IMR-90 (cell line): Measurements from ENCODE around the gene SORL1. TPM values are rescaled to one million over a fixed set of nuclear protein-coding genes. Genes with fewer than 3 reads are reported as not detected.

Experiments
- ATAC-seq: fragments of 200-7000 bp; cut with Tn5 transposase; 2 replicates; pipeline ENCODE4 v1.9.1; 2020; ENCODE audit warnings: low read depth, mild to moderate bottlenecking, moderate library complexity
- BruUV-seq: library from RNA; stranded (reverse); fragments of 400-500 nt; replicated peaks from 2 replicates; lab custom pipeline; 2021; lab: Mats Ljungman, UMichigan
- CTCF ChIA-PET: fragments of 300-600 bp; formaldehyde crosslinking; extraction: SDS; loops from one replicate; lab custom pipeline; 2021; ENCODE audit warnings: antibody characterized with exemption; lab: Yijun Ruan, JAX
- POLR2A ChIA-PET: fragments of 300-600 bp; sonication (Branson Sonifier 250); formaldehyde crosslinking; loops from one replicate; lab custom pipeline; 2022; ENCODE audit warnings: antibody characterized with exemption; ENCODE audit not compliant: unreplicated experiment; lab: Charles Lee
- DNase-seq: peaks from one replicate; pipeline ENCODE4 v3.0.0; 2013
- H2AFZ ChIP-seq: replicated peaks from 2 replicates; pipeline ENCODE3; 2013; ENCODE audit warnings: low read length, mild to moderate bottlenecking; ENCODE audit not compliant: poor library complexity
- H2AK5ac ChIP-seq: 2 replicates; pipeline ENCODE4 v1.6.1; 2013; ENCODE audit warnings: low read depth, low read length, inconsistent platforms
- H2AK9ac ChIP-seq: replicated peaks from 2 replicates; pipeline ENCODE3; 2013; ENCODE audit warnings: mild to moderate bottlenecking, low read depth, low read length, moderate library complexity; ENCODE audit not compliant: poor library complexity
- H2BK120ac ChIP-seq: 2 replicates; pipeline ENCODE4 v1.6.1; 2013; ENCODE audit warnings: low read depth, low read length, inconsistent platforms
- H2BK15ac ChIP-seq: 3 replicates; pipeline ENCODE4 v1.6.1; 2013; ENCODE audit warnings: low read depth, low read length, inconsistent platforms
- H2BK20ac ChIP-seq: 2 replicates; pipeline ENCODE4 v1.6.1; 2013; ENCODE audit warnings: low read depth, mild to moderate bottlenecking, inconsistent platforms, low read length, moderate library complexity
- H2BK5ac ChIP-seq: 2 replicates; pipeline ENCODE4 v1.6.1; 2013; ENCODE audit warnings: mild to moderate bottlenecking, low read depth, low read length, inconsistent platforms; ENCODE audit not compliant: poor library complexity, severe bottlenecking
- H3K14ac ChIP-seq: replicated peaks from 2 replicates; pipeline ENCODE4 v1.6.1; 2013; ENCODE audit warnings: low read depth, low read length, inconsistent platforms
- H3K18ac ChIP-seq: 2 replicates; pipeline ENCODE4 v1.6.1; 2013; ENCODE audit warnings: low read depth, low read length, control low read depth
- H3K23ac ChIP-seq: 2 replicates; pipeline ENCODE4 v1.6.1; 2013; ENCODE audit warnings: low read depth, low read length, inconsistent platforms
- H3K27ac ChIP-seq: 2 replicates; pipeline ENCODE4 v1.5.1; 2013; ENCODE audit warnings: mild to moderate bottlenecking, control low read depth, low read length; ENCODE audit not compliant: insufficient read depth
- H3K27me3 ChIP-seq: 2 replicates; pipeline ENCODE4 v1.6.1; 2013; ENCODE audit warnings: low read length; ENCODE audit not compliant: control insufficient read depth, insufficient read depth
- H3K36me3 ChIP-seq: 2 replicates; pipeline ENCODE4 v1.6.1; 2013; ENCODE audit warnings: low read length, mixed read lengths; ENCODE audit not compliant: control insufficient read depth, insufficient read depth
- H3K4ac ChIP-seq: 2 replicates; pipeline ENCODE4 v1.6.1; 2013; ENCODE audit warnings: low read depth, low read length, inconsistent platforms
- H3K4me1 ChIP-seq: 2 replicates; pipeline ENCODE4 v1.6.1; 2013; ENCODE audit warnings: low read length, mixed read lengths; ENCODE audit not compliant: control insufficient read depth, insufficient read depth
- H3K4me2 ChIP-seq: 2 replicates; pipeline ENCODE4 v1.6.1; 2013; ENCODE audit warnings: low read depth, mild to moderate bottlenecking, control low read depth, low read length, moderate library complexity
- H3K4me3 ChIP-seq: 2 replicates; pipeline ENCODE4 v1.5.1; 2013; ENCODE audit warnings: low read depth, mild to moderate bottlenecking, control low read depth, low read length, moderate library complexity; ENCODE audit not compliant: insufficient read depth
- H3K56ac ChIP-seq: 2 replicates; pipeline ENCODE4 v1.6.1; 2013; ENCODE audit warnings: low read length, inconsistent platforms; ENCODE audit not compliant: insufficient read depth; ENCODE audit errors: extremely low read depth
- H3K79me1 ChIP-seq, 2 experiments: 2 replicates each; pipeline ENCODE4 v1.6.1; 2013; ENCODE audit warnings: low read length in 2 of 2, inconsistent platforms in 1 of 2, low read depth in 1 of 2
- H3K9ac ChIP-seq: 2 replicates; pipeline ENCODE4 v1.6.1; 2013; ENCODE audit warnings: low read depth, low read length, control low read depth
- H3K9me1 ChIP-seq: 2 replicates; pipeline ENCODE4 v1.6.1; 2013; ENCODE audit warnings: low read length, inconsistent platforms; ENCODE audit not compliant: insufficient read depth
- H3K9me3 ChIP-seq: 2 replicates; pipeline ENCODE4 v1.6.1; 2013; ENCODE audit warnings: low read length; ENCODE audit not compliant: control insufficient read depth, insufficient read depth
- H4K20me1 ChIP-seq: 2 replicates; pipeline ENCODE4 v1.6.1; 2013; ENCODE audit warnings: low read length, inconsistent platforms; ENCODE audit not compliant: insufficient read depth
- H4K5ac ChIP-seq: 2 replicates; pipeline ENCODE4 v1.6.1; 2013; ENCODE audit warnings: mild to moderate bottlenecking, low read depth, low read length, control low read depth
- H4K8ac ChIP-seq, 2 experiments: 2 replicates each; pipeline ENCODE4 v1.6.1; 2013; ENCODE audit warnings: low read depth in 2 of 2, low read length in 2 of 2, control low read depth in 1 of 2, inconsistent platforms in 1 of 2
- H4K91ac ChIP-seq: 2 replicates; pipeline ENCODE4 v1.6.1; 2013; ENCODE audit warnings: low read depth, low read length, inconsistent platforms; ENCODE audit not compliant: insufficient read depth
- BHLHE40 ChIP-seq: fragments of 150-350 bp; IDR thresholded peaks from 2 replicates; pipeline ENCODE4 v1.6.1; 2016; ENCODE audit warnings: mild to moderate bottlenecking, low read depth, low read length
- CEBPB ChIP-seq: IDR thresholded peaks from 2 replicates; pipeline ENCODE4 v1.6.1; 2012; ENCODE audit warnings: low read depth, low read length, improper control_type of control experiment
- CHD1 ChIP-seq: IDR thresholded peaks from 2 replicates; pipeline ENCODE4 v1.6.1; 2012; ENCODE audit warnings: low read depth, low read length, improper control_type of control experiment
- CTCF ChIP-seq: conservative IDR thresholded peaks from 2 replicates; pipeline ENCODE4 v1.5.1; 2012; ENCODE audit warnings: mild to moderate bottlenecking, low read depth, low read length, improper control_type of control experiment
- ELK1 ChIP-seq: fragments of 150-350 bp; IDR thresholded peaks from 2 replicates; pipeline ENCODE4 v1.6.1; 2016; ENCODE audit warnings: low read depth, mild to moderate bottlenecking, low read length, moderate library complexity, borderline replicate concordance
- FOS ChIP-seq: fragments of 150-350 bp; IDR thresholded peaks from 2 replicates; pipeline ENCODE4 v1.6.1; 2016; ENCODE audit warnings: low read depth, low read length
- MAFK ChIP-seq: IDR thresholded peaks from 2 replicates; pipeline ENCODE4 v1.6.1; 2012; ENCODE audit warnings: low read depth, low read length, improper control_type of control experiment
- MAZ ChIP-seq: IDR thresholded peaks from 2 replicates; pipeline ENCODE4 v1.6.1; 2012; ENCODE audit warnings: low read depth, mild to moderate bottlenecking, low read length, improper control_type of control experiment, moderate library complexity, borderline replicate concordance
- MXI1 ChIP-seq: IDR thresholded peaks from 2 replicates; pipeline ENCODE4 v1.6.1; 2012; ENCODE audit warnings: low read depth, mild to moderate bottlenecking, low read length, moderate library complexity, borderline replicate concordance
- NFE2L2 ChIP-seq: fragments of 150-350 bp; IDR thresholded peaks from 2 replicates; pipeline ENCODE4 v1.6.1; 2016; ENCODE audit warnings: low read depth, mild to moderate bottlenecking, low read length
- POLR2A ChIP-seq: IDR thresholded peaks from 2 replicates; pipeline ENCODE4 v1.6.1; 2012; ENCODE audit warnings: mild to moderate bottlenecking, low read depth, low read length
- RAD21 ChIP-seq: IDR thresholded peaks from 2 replicates; pipeline ENCODE4 v1.6.1; 2012; ENCODE audit warnings: low read length, improper control_type of control experiment
- RCOR1 ChIP-seq: IDR thresholded peaks from 2 replicates; pipeline ENCODE4 v1.6.1; 2012; ENCODE audit warnings: mild to moderate bottlenecking, low read length, improper control_type of control experiment; ENCODE audit not compliant: insufficient replicate concordance
- SMC3 ChIP-seq: fragments of 150-350 bp; IDR thresholded peaks from 2 replicates; pipeline ENCODE4 v1.6.1; 2016; ENCODE audit warnings: low read depth, mild to moderate bottlenecking, antibody characterized with exemption, low read length, moderate library complexity
- USF2 ChIP-seq: fragments of 150-350 bp; IDR thresholded peaks from 2 replicates; pipeline ENCODE4 v1.6.1; 2017; ENCODE audit warnings: mild to moderate bottlenecking, antibody characterized with exemption, low read length, low read depth
- WGBS, 2 experiments: methylation state at CpG; one replicate each; pipeline versions ENCODE4 v1.1.5 to v1.1.7; 2013; ENCODE audit warnings: missing lambda C conversion rate in 2 of 2; ENCODE audit not compliant: insufficient read length in 1 of 2; ENCODE audit errors: extremely low coverage in 2 of 2; 5-methylcytosine and 5-hydroxymethylcytosine counted together
- dilution Hi-C: fragments of 300-500 bp; cut with HindIII; formaldehyde crosslinking; loops from one replicate; pipeline ENCODE4 v1.14.3; 2018; ENCODE audit warnings: low sequenced_read_pairs; ENCODE audit not compliant: unreplicated experiment
- in situ Hi-C: fragments of 300-500 bp; cut with MboI; formaldehyde crosslinking; loops from 3 replicates; pipeline ENCODE4 v1.14.3; 2019; ENCODE audit warnings: low sequenced_read_pairs, inconsistent platforms, mixed read lengths
- intact Hi-C: fragments of 100-400 bp; cut with micrococcal nuclease; formaldehyde crosslinking; loops from 2 replicates; pipeline ENCODE4 v1.10.0; 2022
- polyA plus RNA-seq, 3 experiments: library from polyadenylated mRNA; depleted of rRNA; stranded (reverse); fragments of >200 nt; gene quantifications; 2 replicates each; pipeline ENCODE4 v1.2.3, GENCODE V29; 2012; ENCODE audit warnings: low replicate concordance in 1 of 3
- total RNA-seq: library from RNA; depleted of rRNA; stranded (reverse); fragments of >200 nt; gene quantifications from 2 replicates; pipeline ENCODE4 v1.2.3, GENCODE V29; 2012

SORL1 gene
- total and polyA plus RNA-seq, 2 of the 4 experiments (the other 2 are of a cell fraction) = 1.0 to 2.0 TPM

- BruUV-seq = no TSS peak
- ChIA-PET POLR2A (no interaction called here), CTCF (no interaction called here)
- ATAC-seq = no peak
- Histone ChIP-seq H3K14ac (no peak overlapping the region), H3K23ac (no peak overlapping the region), H2AFZ (no peak overlapping the region), H3K9me1 (no peaks in the 10 kb centered on the region), H2AK9ac (no peak overlapping the region), H3K27me3 (peaks cover 11% of the 10 kb centered on the region), H3K27ac (no peak overlapping the region), H2BK20ac (no peak overlapping the region), H4K8ac (no peak overlapping the region), H4K5ac (no peak overlapping the region), H2BK5ac (no peak overlapping the region), H3K18ac (no peak overlapping the region), H3K9me3 (no peaks in the 10 kb centered on the region), H4K20me1 (no peaks in the 10 kb centered on the region), H3K4ac (no peak overlapping the region), H3K36me3 (no peaks in the 10 kb centered on the region), H3K4me2 (no peak overlapping the region), H2BK15ac (no peak overlapping the region), H4K91ac (no peak overlapping the region), H2AK5ac (no peak overlapping the region), H3K79me1 (no peaks in the 10 kb centered on the region), H3K9ac (no peak overlapping the region), H3K4me3 (no peak overlapping the region), H3K56ac (no peak overlapping the region), H2BK120ac (no peak overlapping the region), H3K4me1 (no peaks in the 10 kb centered on the region; the same call in 1 of the 2 replicates)
- WGBS, 2 experiments = 100% methylated on average over 1 of the region's 3 CpGs; no CpG with 5 or more reads in 1 of the 2 experiments
- TF ChIP-seq POLR2A = no peak
- TF ChIP-seq MAZ = no peak
- no peak for TF ChIP-seq MXI1
- TF ChIP-seq CHD1 = no peak
- no peak for TF ChIP-seq USF2
- TF ChIP-seq RCOR1 = no peak
- TF ChIP-seq CTCF = no peak
- no peak for TF ChIP-seq NFE2L2
- no peak for TF ChIP-seq BHLHE40
- TF ChIP-seq MAFK = no peak
- no peak for TF ChIP-seq SMC3
- TF ChIP-seq CEBPB = no peak
- TF ChIP-seq RAD21 = no peak
- no peak for TF ChIP-seq FOS
- TF ChIP-seq ELK1 = no peak
- in situ Hi-C loops (no loop called here), intact Hi-C loops (no loop called here), dilution Hi-C loops (no loop called here)
- DNase-seq = no peak
Measured at GRCh38 chr11:121444526-121444925, 7.6 kb upstream of the SORL1 start.
